Measurements from ENCODE around the gene SUCO. TPM values are rescaled to one million over a fixed set of nuclear protein-coding genes. Genes with fewer than 3 reads are reported as not detected.

SUCO gene
- total RNA-seq, 1 donor from 2014 or later = 37.4 TPM

GRCh38 chr1:172566196-172566997 lies 33.4 kb downstream of the SUCO start:
- no peak for DNase-seq (ENCODE audit: low read depth)

GRCh38 chr1:172567720-172568119 lies 34.8 kb downstream of the SUCO start:
- TF ChIP-seq CTCF (IDR thresholded peaks at IDR 0.05; ENCODE audit: insufficient read depth, low read length, poor library complexity, severe bottlenecking) = no peak
- Histone ChIP-seq H3K36me3 (ENCODE audit: control insufficient read depth, insufficient read depth, low read length) (no peaks in the 10 kb centered on the region), H3K27me3 (ENCODE audit: control insufficient read depth, insufficient read depth, low read length) (no peaks in the 10 kb centered on the region), H3K4me3 (ENCODE audit: low read depth, low read length) (no peak overlapping the region)
- no peak for DNase-seq (ENCODE audit: low read depth)

More at GRCh38 chr1:172566196-172566997, 33.4 kb downstream of the SUCO start:
- no peak for TF ChIP-seq CTCF (IDR thresholded peaks at IDR 0.05; ENCODE audit: insufficient read depth, low read length, poor library complexity, severe bottlenecking)
- H3K27me3 ChIP-seq (ENCODE audit: control insufficient read depth, insufficient read depth, low read length) = no peaks in the 10 kb centered on the region
- no peak overlapping the region for H3K4me3 ChIP-seq (ENCODE audit: low read depth, low read length)
- H3K36me3 ChIP-seq (ENCODE audit: control insufficient read depth, insufficient read depth, low read length) = no peaks in the 10 kb centered on the region

- Histone ChIP-seq H3K4me3 (ENCODE audit: low read depth, low read length) (no peak overlapping the region), H3K36me3 (ENCODE audit: control insufficient read depth, insufficient read depth, low read length) (no peaks in the 10 kb centered on the region), H3K27me3 (ENCODE audit: control insufficient read depth, insufficient read depth, low read length) (no peaks in the 10 kb centered on the region)
- TF ChIP-seq CTCF (IDR thresholded peaks at IDR 0.05; ENCODE audit: insufficient read depth, low read length, poor library complexity, severe bottlenecking) = no peak
- DNase-seq (ENCODE audit: low read depth) = no peak
Measured at GRCh38 chr1:172574080-172574479, 41.1 kb downstream of the SUCO start.

GRCh38 chr1:172578586-172578985 lies 45.6 kb downstream of the SUCO start:
- Histone ChIP-seq H3K27me3 (ENCODE audit: control insufficient read depth, insufficient read depth, low read length) (no peaks in the 10 kb centered on the region), H3K4me3 (ENCODE audit: low read depth, low read length) (no peak overlapping the region), H3K36me3 (ENCODE audit: control insufficient read depth, insufficient read depth, low read length) (no peaks in the 10 kb centered on the region)
- no peak for DNase-seq (ENCODE audit: low read depth)
- no peak for TF ChIP-seq CTCF (IDR thresholded peaks at IDR 0.05; ENCODE audit: insufficient read depth, low read length, poor library complexity, severe bottlenecking)

GRCh38 chr1:172581273-172581672 lies 48.3 kb downstream of the SUCO start:
- no peak for DNase-seq (ENCODE audit: low read depth)
- Histone ChIP-seq H3K36me3 (ENCODE audit: control insufficient read depth, insufficient read depth, low read length) (no peaks in the 10 kb centered on the region), H3K4me3 (ENCODE audit: low read depth, low read length) (no peak overlapping the region), H3K27me3 (ENCODE audit: control insufficient read depth, insufficient read depth, low read length) (no peaks in the 10 kb centered on the region)
- TF ChIP-seq CTCF (IDR thresholded peaks at IDR 0.05; ENCODE audit: insufficient read depth, low read length, poor library complexity, severe bottlenecking) = no peak

- no peaks in the 10 kb centered on the region for H3K36me3 ChIP-seq (ENCODE audit: control insufficient read depth, insufficient read depth, low read length)
- no peak for DNase-seq (ENCODE audit: low read depth)
- no peak for TF ChIP-seq CTCF (IDR thresholded peaks at IDR 0.05; ENCODE audit: insufficient read depth, low read length, poor library complexity, severe bottlenecking)
Measured at GRCh38 chr1:172581779-172582178, 48.8 kb downstream of the SUCO start.

More at GRCh38 chr1:172581779-172582178, 48.8 kb downstream of the SUCO start:
- no peak overlapping the region for H3K4me3 ChIP-seq (ENCODE audit: low read depth, low read length)
- H3K27me3 ChIP-seq (ENCODE audit: control insufficient read depth, insufficient read depth, low read length) = no peaks in the 10 kb centered on the region
